Neural crest cell (in vitro differentiated cells): ENCODE data around the gene TRABD. TPM values are rescaled to one million over a fixed set of nuclear protein-coding genes. Genes with fewer than 3 reads are reported as not detected.

Source experiments
- DNase-seq: peaks from one replicate; pipeline ENCODE4 v3.0.0; 2021; ENCODE audit warnings: low read depth, mixed read lengths, low spot score
- H3K27ac Mint-ChIP-seq: one replicate; pipeline ENCODE4 v1.8.0; 2021; ENCODE audit warnings: mild to moderate bottlenecking, mixed read lengths; ENCODE audit not compliant: unreplicated experiment
- H3K27me3 Mint-ChIP-seq: 2 replicates; pipeline ENCODE4 v1.8.0; 2021; ENCODE audit warnings: low read depth, mild to moderate bottlenecking, mixed read lengths
- H3K36me3 Mint-ChIP-seq: 2 replicates; pipeline ENCODE4 v1.8.0; 2021; ENCODE audit warnings: low read depth, mild to moderate bottlenecking, mixed read lengths
- H3K4me1 Mint-ChIP-seq: 2 replicates; pipeline ENCODE4 v1.8.0; 2021; ENCODE audit warnings: mixed read lengths
- H3K4me3 Mint-ChIP-seq: one replicate; pipeline ENCODE4 v1.8.0; 2021; ENCODE audit warnings: mild to moderate bottlenecking, mixed read lengths
- H3K9me3 Mint-ChIP-seq: 2 replicates; pipeline ENCODE4 v1.8.0; 2021; ENCODE audit warnings: mixed read lengths
- total RNA-seq: library from RNA; stranded (reverse); gene quantifications from 2 replicates; pipeline ENCODE4 v1.2.1, GENCODE V29; 2021
- TF ChIP-seq, protein P1 (sequence below): fragments of 200-600 bp; sonication (generic); conservative IDR thresholded peaks from 2 replicates; pipeline ENCODE4 v1.5.0; 2021; ENCODE audit warnings: antibody characterized with exemption, mild to moderate bottlenecking

TRABD gene
- total RNA-seq, 1 donor from 2014 or later: 45.7 TPM

DNA sequence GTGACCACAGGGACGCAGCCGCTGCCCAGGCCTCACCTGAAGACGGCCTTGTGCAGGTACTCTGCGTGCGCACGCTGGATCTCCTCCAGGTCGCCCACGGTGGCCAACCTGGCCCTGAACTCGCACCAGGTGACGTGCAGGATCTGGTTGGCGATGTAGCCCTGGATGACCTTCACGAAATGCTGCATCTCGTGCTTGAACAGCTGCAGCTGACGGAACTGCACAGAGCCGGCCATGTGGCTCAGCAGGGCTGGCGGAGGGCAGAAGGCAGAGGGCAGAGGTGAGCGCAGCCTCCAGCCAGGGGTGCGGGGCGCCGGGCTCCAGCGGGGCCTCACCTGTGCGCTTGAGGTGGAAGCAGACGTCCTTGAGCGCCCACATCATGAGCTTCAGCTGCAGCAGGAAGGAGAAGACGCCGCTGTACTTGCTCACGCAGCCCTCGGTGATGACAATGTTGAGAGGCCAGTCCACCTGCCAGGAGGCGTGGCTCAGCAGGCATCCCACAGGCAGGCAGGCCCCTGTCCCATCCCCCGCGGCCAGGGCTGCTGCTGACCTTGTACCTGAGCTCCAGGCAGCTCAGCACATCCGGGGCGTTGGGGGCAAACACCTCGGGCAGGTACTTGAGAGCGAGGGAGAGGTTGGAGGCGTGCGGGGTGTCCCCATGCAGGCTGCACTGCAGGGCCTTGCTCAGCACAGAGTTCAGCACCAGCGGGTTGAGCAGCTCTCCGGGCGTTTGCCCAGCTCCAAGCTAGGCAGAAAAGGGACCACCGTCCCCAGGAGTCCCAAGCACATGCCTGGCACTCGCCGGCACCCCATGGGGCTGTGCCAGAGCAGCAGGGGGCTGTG lies 32.7 kb downstream of the TRABD start:
- no peak overlapping the region for H3K27ac Mint-ChIP-seq
- no peak for DNase-seq
- peaks cover 16% of the 10 kb centered on the region for H3K36me3 Mint-ChIP-seq
- H3K4me3 Mint-ChIP-seq: no peak overlapping the region
- TF ChIP-seq, protein P1, sequence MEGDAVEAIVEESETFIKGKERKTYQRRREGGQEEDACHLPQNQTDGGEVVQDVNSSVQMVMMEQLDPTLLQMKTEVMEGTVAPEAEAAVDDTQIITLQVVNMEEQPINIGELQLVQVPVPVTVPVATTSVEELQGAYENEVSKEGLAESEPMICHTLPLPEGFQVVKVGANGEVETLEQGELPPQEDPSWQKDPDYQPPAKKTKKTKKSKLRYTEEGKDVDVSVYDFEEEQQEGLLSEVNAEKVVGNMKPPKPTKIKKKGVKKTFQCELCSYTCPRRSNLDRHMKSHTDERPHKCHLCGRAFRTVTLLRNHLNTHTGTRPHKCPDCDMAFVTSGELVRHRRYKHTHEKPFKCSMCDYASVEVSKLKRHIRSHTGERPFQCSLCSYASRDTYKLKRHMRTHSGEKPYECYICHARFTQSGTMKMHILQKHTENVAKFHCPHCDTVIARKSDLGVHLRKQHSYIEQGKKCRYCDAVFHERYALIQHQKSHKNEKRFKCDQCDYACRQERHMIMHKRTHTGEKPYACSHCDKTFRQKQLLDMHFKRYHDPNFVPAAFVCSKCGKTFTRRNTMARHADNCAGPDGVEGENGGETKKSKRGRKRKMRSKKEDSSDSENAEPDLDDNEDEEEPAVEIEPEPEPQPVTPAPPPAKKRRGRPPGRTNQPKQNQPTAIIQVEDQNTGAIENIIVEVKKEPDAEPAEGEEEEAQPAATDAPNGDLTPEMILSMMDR: no peak
- no peaks in the 10 kb centered on the region for H3K9me3 Mint-ChIP-seq
- no peaks in the 10 kb centered on the region for H3K4me1 Mint-ChIP-seq
- H3K27me3 Mint-ChIP-seq: no peaks in the 10 kb centered on the region

DNA sequence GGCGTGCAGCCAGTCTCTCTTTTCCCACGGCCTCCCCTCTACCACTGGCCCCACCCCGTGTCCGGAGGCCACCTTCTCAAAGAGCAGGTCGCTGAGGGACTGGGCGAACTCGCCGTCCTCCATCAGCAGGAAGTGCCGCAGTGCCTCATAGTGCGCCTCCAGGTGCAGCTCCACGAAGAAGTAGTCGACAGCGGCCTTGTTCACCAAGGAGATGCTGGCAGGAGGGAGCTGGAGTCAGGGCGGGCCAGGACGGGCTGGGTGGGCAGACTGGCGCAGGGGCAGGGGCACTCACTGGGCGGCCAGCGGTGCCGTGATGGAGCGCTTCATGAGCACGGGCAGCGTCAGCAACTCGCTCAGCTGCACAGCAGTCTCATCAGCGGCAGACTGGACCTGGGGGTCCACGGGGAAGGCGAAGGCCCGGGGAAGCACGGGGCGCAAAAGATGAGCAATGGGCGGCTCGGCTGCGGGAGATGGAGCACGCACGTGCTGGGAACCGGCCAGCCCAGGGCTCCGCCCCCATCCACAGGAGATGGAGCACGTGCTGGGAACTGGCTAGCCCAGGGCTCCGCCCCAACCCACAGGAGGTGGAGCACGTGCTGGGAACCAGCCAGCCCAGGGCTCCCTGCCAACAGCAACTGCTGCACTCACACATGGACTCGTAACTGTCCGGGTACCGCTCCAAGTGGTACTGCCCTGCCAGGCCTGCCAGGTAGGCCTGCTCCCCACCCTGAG lies 33.4 kb downstream of the TRABD start:
- H3K9me3 Mint-ChIP-seq: no peaks in the 10 kb centered on the region
- H3K27ac Mint-ChIP-seq: no peak overlapping the region
- H3K4me3 Mint-ChIP-seq: no peak overlapping the region
- no peak for DNase-seq
- TF ChIP-seq, protein P1: no peak
- no peaks in the 10 kb centered on the region for H3K27me3 Mint-ChIP-seq
- H3K4me1 Mint-ChIP-seq: no peaks in the 10 kb centered on the region
- peaks cover 10% of the 10 kb centered on the region for H3K36me3 Mint-ChIP-seq

DNA sequence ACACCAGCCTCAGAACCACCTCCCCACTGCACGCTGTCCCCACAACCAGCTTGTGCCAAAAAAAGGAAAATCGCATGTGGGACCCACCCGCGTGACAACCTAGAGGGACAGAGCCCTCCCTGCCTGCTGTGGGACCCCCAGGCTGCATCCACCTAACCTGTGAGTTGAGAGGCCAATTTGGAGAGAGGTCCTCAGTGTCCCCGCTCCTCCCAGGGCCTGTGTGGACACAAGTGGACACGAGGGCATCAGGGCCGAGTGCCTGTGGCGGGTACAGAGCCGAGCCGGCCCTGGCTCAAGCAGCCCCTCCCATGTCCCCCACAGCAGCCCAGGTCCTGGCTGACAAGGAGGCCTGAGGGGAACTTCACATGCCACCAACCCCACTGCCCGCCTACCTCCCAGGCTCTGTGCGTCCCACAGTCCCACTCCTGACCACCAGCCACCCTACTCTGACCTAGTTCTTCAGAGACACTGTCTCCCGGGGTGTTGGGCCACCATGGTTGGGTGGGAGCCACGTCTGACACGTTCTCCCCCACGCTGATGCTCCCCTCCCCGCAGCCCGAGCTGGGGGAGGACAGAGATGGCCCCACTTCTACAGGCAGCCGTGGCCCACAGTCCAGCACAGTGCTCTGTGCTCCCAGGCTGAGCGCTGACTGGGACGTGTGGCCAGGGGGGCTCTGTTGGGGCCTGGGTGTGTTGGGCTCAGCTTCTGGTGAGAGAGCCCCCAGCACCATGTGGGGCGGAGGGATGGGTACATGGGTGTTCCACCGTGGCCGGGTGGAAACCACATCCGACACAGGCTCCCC lies 34.3 kb downstream of the TRABD start:
- Mint-ChIP-seq H3K4me3 (no peak overlapping the region), H3K9me3 (no peaks in the 10 kb centered on the region), H3K36me3 (peaks cover 7% of the 10 kb centered on the region), H3K27ac (no peak overlapping the region), H3K27me3 (no peaks in the 10 kb centered on the region), H3K4me1 (no peaks in the 10 kb centered on the region)
- TF ChIP-seq, protein P1: no peak
- DNase-seq: no peak

DNA sequence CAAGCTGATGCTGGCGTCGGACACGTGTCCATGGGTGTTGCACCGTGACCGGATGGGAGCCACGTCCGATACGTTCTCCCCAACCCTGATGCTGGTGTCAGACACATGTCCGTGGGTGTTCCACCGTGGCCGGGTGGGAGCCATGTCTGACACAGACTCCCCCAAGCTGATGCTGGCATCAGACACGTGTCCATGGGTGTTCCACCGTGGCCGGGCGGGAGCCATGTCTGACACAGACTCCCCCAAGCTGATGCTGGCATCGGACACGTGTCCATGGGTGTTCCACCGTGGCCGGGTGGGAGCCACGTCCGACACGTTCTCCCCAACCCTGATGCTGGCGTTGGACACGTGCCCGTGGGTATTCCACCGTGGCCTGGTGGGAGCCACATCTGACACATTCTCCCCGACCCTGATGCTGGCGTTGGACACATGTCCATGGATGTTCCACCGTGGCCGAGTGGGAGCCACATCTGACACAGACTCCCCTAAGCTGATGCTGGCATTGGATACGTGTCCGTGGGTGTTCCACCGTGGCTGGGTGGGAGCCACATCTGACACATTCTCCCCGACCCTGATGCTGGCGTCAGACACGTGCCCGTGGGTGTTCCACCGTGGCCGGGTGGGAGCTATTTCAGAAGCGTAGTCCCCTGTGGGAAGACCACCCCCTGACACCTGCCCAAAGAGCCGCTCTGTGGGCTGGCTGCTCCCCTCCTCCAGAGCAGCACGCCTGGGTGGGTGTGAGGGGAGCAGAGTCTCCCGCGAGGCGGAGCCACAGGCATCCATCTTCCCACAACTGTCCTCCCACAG lies 35.1 kb downstream of the TRABD start:
- no peak for DNase-seq
- H3K9me3 Mint-ChIP-seq: no peaks in the 10 kb centered on the region

More for the DNA sequence above, 35.1 kb downstream of the TRABD start:
- TF ChIP-seq, protein P1: no peak
- Mint-ChIP-seq H3K4me3 (no peak overlapping the region), H3K4me1 (no peaks in the 10 kb centered on the region), H3K27ac (no peak overlapping the region), H3K27me3 (no peaks in the 10 kb centered on the region), H3K36me3 (peaks cover 7% of the 10 kb centered on the region)
